Posterior cingulate gyrus (tissue), 11 donors: Measurements from ENCODE around the gene GMPR.

Source experiments
- DNase-seq, 10 donors: peaks; one replicate each; pipeline versions ENCODE4 v3.0.0 to v3.0.0-alpha.2; 2020 to 2021; ENCODE audit warnings: mixed read lengths in 3 of 10
- intact Hi-C: fragments of 100-400 bp; cut with DNase I; formaldehyde crosslinking; loops from one replicate; pipeline ENCODE4 v1.15.1; 2023

Gene GMPR

GRCh38 chr6:16344756-16345155 is 106.4 kb downstream of the GMPR start:
- intact Hi-C loops = no loop called here
- DNase-seq = no peak
